Suprapubic skin (tissue), 3 donors: ENCODE data around the gene C16orf96.

Experiments used
- POLR2A ChIP-seq, 2 donors: fragments of 450-650 bp; IDR thresholded peaks; one replicate each; pipeline ENCODE4 v1.6.1; 2017; ENCODE audit warnings: antibody characterized with exemption in 2 of 2, mild to moderate bottlenecking in 2 of 2, moderate library complexity in 2 of 2
- TF ChIP-seq, protein P1 (sequence below), 2 donors: fragments of 200-600 bp in 1 of 2; fragments of 450-650 bp in 1 of 2; sonication (generic) in 1 of 2; IDR thresholded peaks; one replicate each; pipeline ENCODE4 v1.5.1; 2016 to 2019; ENCODE audit warnings: antibody characterized with exemption in 2 of 2, mild to moderate bottlenecking in 1 of 2, moderate library complexity in 1 of 2

GRCh38 chr16:4524571-4524970 lies 31.6 kb upstream of the C16orf96 start:
- TF ChIP-seq, protein P1, sequence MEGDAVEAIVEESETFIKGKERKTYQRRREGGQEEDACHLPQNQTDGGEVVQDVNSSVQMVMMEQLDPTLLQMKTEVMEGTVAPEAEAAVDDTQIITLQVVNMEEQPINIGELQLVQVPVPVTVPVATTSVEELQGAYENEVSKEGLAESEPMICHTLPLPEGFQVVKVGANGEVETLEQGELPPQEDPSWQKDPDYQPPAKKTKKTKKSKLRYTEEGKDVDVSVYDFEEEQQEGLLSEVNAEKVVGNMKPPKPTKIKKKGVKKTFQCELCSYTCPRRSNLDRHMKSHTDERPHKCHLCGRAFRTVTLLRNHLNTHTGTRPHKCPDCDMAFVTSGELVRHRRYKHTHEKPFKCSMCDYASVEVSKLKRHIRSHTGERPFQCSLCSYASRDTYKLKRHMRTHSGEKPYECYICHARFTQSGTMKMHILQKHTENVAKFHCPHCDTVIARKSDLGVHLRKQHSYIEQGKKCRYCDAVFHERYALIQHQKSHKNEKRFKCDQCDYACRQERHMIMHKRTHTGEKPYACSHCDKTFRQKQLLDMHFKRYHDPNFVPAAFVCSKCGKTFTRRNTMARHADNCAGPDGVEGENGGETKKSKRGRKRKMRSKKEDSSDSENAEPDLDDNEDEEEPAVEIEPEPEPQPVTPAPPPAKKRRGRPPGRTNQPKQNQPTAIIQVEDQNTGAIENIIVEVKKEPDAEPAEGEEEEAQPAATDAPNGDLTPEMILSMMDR (IDR thresholded peaks at IDR 0.05): no peak
- no peak for TF ChIP-seq POLR2A (IDR thresholded peaks at IDR 0.05)
